RCC 7860 (cell line): Measurements from ENCODE around the gene ACVR1B.

Source experiments
- DNase-seq: peaks from one replicate; pipeline ENCODE4 v3.0.0-alpha.2; 2015; ENCODE audit warnings: low spot score
- FAIRE-seq: peaks from 2 replicates; lab custom pipeline; 2012; peaks lifted over from hg19 to GRCh38; lab: Jason Lieb, UNC

The ACVR1B gene

GRCh38 chr12:52003016-52003550, 51.6 kb downstream of the ACVR1B start:
- FAIRE-seq (no peak), DNase-seq (no peak)

- FAIRE-seq, result no peak
- no peak for DNase-seq
Measured at GRCh38 chr12:52003591-52003990, 52.1 kb downstream of the ACVR1B start.

GRCh38 chr12:52004042-52004648, 52.6 kb downstream of the ACVR1B start:
- peak; percentile 35 for DNase-seq
- FAIRE-seq, result no peak

GRCh38 chr12:52005218-52005902, 53.9 kb downstream of the ACVR1B start:
- FAIRE-seq, result no peak
- DNase-seq, result no peak

- DNase-seq, result no peak
- FAIRE-seq, result no peak
Measured at GRCh38 chr12:52005903-52006703, 54.6 kb downstream of the ACVR1B start.

- FAIRE-seq, result no peak
- DNase-seq, result no peak
Measured at GRCh38 chr12:52006726-52007157, 55.2 kb downstream of the ACVR1B start, which contains the start of gene TAMALIN. TSS of gene TAMALIN (plus strand) at chr12:52006946. CDS start at chr12:52007020, 74 bp downstream.

GRCh38 chr12:52007158-52007921, 55.8 kb downstream of the ACVR1B start:
- FAIRE-seq, result no peak
- DNase-seq, result no peak

- DNase-seq (no peak), FAIRE-seq (no peak)
Measured at GRCh38 chr12:52007982-52008510, 56.5 kb downstream of the ACVR1B start.

GRCh38 chr12:52009081-52009751, 57.7 kb downstream of the ACVR1B start:
- FAIRE-seq (no peak), DNase-seq (no peak)

- FAIRE-seq (no peak), DNase-seq (no peak)
Measured at GRCh38 chr12:52010152-52010622, 58.7 kb downstream of the ACVR1B start.

GRCh38 chr12:52010692-52011601, 59.4 kb downstream of the ACVR1B start:
- FAIRE-seq, result no peak
- no peak for DNase-seq

- DNase-seq, result no peak
- no peak for FAIRE-seq
Measured at GRCh38 chr12:52011602-52012214, 60.2 kb downstream of the ACVR1B start.

- FAIRE-seq (no peak), DNase-seq (no peak)
Measured at GRCh38 chr12:52013626-52014310, 62.3 kb downstream of the ACVR1B start.

- DNase-seq, result no peak
- no peak for FAIRE-seq
Measured at GRCh38 chr12:52014567-52015530, 63.4 kb downstream of the ACVR1B start.

- no peak for DNase-seq
- no peak for FAIRE-seq
Measured at GRCh38 chr12:52015532-52016041, 64.1 kb downstream of the ACVR1B start.

- FAIRE-seq (no peak), DNase-seq (no peak)
Measured at GRCh38 chr12:52018433-52019112, 67.1 kb downstream of the ACVR1B start.
